SK-N-MC (cell line): Measurements from ENCODE around the gene TRUB2.

Experiments used
- EZH2 ChIP-seq: fragments of 200-600 bp; sonication (generic); IDR thresholded peaks from one replicate; pipeline ENCODE4 v1.6.1; 2017; ENCODE audit warnings: antibody characterized with exemption
- POLR2AphosphoS5 ChIP-seq: IDR thresholded peaks from 2 replicates; pipeline ENCODE4 v1.6.1; 2012; ENCODE audit warnings: mild to moderate bottlenecking, low read depth, low read length, borderline replicate concordance

GRCh38 chr9:128349772-128350171, 27.5 kb upstream of the TRUB2 start:
- TF ChIP-seq POLR2AphosphoS5, result no peak
- TF ChIP-seq EZH2, result no peak
